Measurements from ENCODE around the gene MYOT. TPM values are rescaled to one million over a fixed set of nuclear protein-coding genes. Genes with fewer than 3 reads are reported as not detected.
A peak's percentile ranks its signal among the peaks of the same experiment; 100 is the strongest.

Gene MYOT
- total RNA-seq, 2 experiments from 2014 or later: not detected

DNA sequence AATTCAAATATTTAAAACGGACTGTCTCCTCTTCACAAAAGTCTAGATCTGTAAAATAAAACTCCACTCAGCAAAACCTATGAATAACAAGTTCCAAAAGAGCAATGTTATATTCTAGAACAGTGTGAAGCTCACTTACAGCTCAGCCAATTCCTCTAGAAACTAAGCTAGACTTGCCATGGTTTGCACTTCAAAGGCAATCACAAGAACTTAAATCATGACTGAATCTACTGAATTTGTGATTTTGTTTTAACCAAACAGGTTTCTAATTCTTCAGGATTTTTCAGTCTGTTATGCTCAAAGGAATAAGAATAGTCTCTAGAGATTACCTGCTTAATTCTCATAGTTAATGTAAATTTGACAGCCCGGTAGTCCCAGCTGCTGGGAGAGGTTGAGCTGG lies 20.2 kb downstream of the MYOT start:
- intact Hi-C loops (cut with micrococcal nuclease): loop anchor here (2.0 kb wide), 2 partner anchors 51 to 111 kb away; no protein-coding TSS in a partner anchor
- CTCF ChIA-PET: interaction anchor here (1.5 to 2.6 kb wide), 3 partner anchors 109 to 148 kb away, joined by 4 to 16 read pairs (median 8); no protein-coding TSS in a partner anchor
- Mint-ChIP-seq H3K4me1 (ENCODE audit: low read depth) (peaks cover 21% of the 10 kb centered on the region), H3K36me3 (ENCODE audit: low read depth) (peaks cover 1% of the 10 kb centered on the region), H3K4me3 (peak overlapping the region; percentile 24), H3K27me3 (ENCODE audit: low read depth) (peaks cover 4% of the 10 kb centered on the region), H3K27ac (no peak overlapping the region), H3K9me3 (no peaks in the 10 kb centered on the region)
- DNase-seq: no peak

DNA sequence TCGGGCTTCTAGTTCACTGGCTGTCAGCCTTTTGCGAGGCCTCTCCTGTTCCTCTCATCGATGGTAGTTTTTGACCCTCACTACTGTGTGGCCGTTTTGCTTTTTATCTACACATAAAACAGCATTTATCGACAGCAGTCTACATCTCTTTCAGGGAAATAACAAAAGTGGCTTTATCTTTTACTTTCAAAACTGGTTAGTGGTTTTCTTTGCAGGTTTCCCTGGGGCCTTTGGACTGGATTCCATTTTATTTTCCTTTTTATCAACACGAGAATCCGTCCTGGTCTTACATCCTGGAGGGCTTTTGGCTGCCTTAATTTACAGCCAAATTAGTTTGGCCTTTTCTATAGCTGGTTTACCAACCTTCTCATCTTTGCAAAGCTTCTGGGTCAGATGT lies 20.8 kb downstream of the MYOT start:
- Mint-ChIP-seq H3K4me1 (ENCODE audit: low read depth) (peaks cover 21% of the 10 kb centered on the region), H3K27ac (peak overlapping the region; percentile 87), H3K27me3 (ENCODE audit: low read depth) (peaks cover 4% of the 10 kb centered on the region), H3K36me3 (ENCODE audit: low read depth) (peaks cover 1% of the 10 kb centered on the region), H3K4me3 (peak overlapping the region; percentile 88), H3K9me3 (no peaks in the 10 kb centered on the region)
- CTCF ChIA-PET: interaction anchor here (0.7 to 2.6 kb wide), 6 partner anchors 8 to 228 kb away, joined by 3 to 16 read pairs (median 4); no protein-coding TSS in a partner anchor
- no peak for DNase-seq
- intact Hi-C loops (cut with micrococcal nuclease): loop anchor here (2.0 kb wide), 2 partner anchors 50 to 110 kb away; no protein-coding TSS in a partner anchor

DNA sequence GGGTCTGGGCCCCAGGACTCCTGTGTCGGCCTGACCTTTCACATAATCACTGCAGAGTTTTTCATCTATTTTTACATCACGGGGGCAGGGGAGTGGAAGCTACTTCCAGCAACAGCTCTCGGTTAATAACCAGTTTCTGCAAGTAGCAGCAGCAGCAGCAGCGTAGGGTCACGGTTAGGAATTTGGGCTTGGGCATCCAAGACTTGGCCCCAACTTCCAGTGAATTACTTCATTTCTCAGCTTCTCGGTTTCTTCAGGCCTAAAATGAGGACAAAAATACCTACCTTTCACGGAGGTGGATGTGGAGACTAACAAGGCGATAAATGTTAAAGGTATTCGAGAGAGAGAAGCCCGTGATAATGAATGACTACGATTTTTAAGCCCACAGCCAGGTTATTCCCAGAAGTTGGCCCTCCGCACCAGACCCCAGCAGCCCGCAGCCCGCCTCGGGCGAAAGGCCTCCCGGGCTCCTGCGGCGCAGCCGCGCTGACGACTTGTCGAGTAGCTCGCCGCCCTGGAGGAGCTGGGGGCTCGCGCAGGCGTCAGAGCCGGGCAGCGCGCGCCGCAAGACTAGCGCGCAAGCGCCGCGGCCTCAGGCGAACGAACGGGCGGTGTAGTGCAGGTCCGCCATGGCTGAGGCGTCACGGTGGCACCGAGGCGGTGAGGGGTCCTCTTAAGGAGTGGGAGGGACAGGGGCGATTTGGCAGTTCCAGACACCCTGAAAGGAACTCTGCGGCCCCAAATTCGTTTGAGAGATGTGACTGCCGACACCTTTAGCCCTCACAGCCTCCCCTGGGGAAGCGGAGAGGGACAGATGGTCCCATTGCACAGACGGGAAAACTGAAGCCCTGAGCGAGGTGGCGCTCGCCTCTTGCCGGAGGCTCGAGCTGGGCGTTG lies 21.5 kb downstream of the MYOT start, which contains the start of gene PKD2L2:
Gene PKD2L2, plus strand, starts transcription at position 595 of the 897 bp plus-strand sequence. Its CDS starts 35 bp downstream, at position 630.
- Mint-ChIP-seq H3K9me3 (no peaks in the 10 kb centered on the region), H3K4me1 (ENCODE audit: low read depth) (peaks cover 21% of the 10 kb centered on the region), H3K27me3 (ENCODE audit: low read depth) (peaks cover 4% of the 10 kb centered on the region), H3K36me3 (ENCODE audit: low read depth) (peaks cover 1% of the 10 kb centered on the region), H3K4me3 (peak within 1 kb of the TSS; percentile 88), H3K27ac (peak within 1 kb of the TSS; percentile 87)
- DNase-seq: peak; percentile 84
- CTCF ChIA-PET: interaction anchor here (0.7 to 2.6 kb wide), 6 partner anchors 8 to 229 kb away, joined by 3 to 16 read pairs (median 4); no protein-coding TSS in a partner anchor
- intact Hi-C loops (cut with micrococcal nuclease): loop anchor here (1.0 to 2.0 kb wide), 4 partner anchors 50 to 143 kb away; partner anchors contain the start of gene HNRNPA0

DNA sequence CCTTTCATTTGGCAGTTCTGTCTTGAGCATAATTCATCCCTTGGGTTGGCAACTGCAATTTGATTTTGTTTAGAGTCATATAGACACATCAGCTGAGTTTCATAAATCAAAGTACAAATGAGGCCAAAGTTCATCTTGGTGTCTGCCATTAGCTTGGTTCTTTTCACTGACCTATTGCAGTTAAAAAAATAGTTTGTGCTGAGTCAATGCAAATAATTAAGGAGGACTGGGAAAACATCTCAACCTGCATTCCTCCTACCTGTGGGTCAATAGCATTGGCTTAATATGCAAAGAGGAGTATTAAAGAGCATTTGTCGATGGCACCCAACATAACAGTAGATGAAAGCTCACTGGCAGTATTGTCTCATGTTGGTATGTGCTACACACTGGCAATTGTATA lies 23.2 kb downstream of the MYOT start:
- Mint-ChIP-seq H3K27ac (no peak overlapping the region), H3K4me1 (ENCODE audit: low read depth) (peaks cover 21% of the 10 kb centered on the region), H3K4me3 (no peak overlapping the region)

DNA sequence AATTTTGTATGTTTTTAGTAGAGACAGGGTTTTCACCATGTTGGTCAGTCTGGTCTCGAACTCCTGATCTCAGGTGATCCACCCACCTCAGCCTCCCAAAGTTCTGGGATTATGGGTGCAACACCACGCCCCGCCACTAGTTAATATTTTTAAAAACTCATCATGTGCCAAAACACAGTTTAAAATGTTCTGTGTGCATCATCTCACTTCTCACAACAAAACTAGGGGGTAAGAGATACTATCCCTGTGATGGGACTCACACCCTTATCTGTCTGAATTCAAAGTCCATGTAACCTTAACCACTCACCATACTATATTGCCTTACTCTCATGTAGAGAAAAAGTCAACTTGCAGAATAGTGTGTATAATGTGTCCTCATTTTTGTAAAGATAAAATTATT lies 24.2 kb downstream of the MYOT start:
- Mint-ChIP-seq H3K4me3 (no peak overlapping the region), H3K9me3 (no peaks in the 10 kb centered on the region), H3K27me3 (ENCODE audit: low read depth) (peaks cover 4% of the 10 kb centered on the region), H3K4me1 (ENCODE audit: low read depth) (peaks cover 19% of the 10 kb centered on the region), H3K27ac (no peak overlapping the region), H3K36me3 (ENCODE audit: low read depth) (peaks cover 1% of the 10 kb centered on the region)
- intact Hi-C loops (cut with micrococcal nuclease): no loop called here
- peak; percentile 20 for DNase-seq
- CTCF ChIA-PET: interaction anchor here (0.9 kb wide), 1 partner anchor 114 kb away, joined by 5 read pairs; no protein-coding TSS in a partner anchor

More for the DNA sequence above, 23.2 kb downstream of the MYOT start:
- Mint-ChIP-seq H3K36me3 (ENCODE audit: low read depth) (peaks cover 1% of the 10 kb centered on the region), H3K27me3 (ENCODE audit: low read depth) (peaks cover 4% of the 10 kb centered on the region), H3K9me3 (no peaks in the 10 kb centered on the region)
- CTCF ChIA-PET: interaction anchor here (0.6 kb wide), 2 partner anchors 148 to 1756 kb away, joined by 3 to 4 read pairs; no protein-coding TSS in a partner anchor
- DNase-seq: no peak
- intact Hi-C loops (cut with micrococcal nuclease): no loop called here

DNA sequence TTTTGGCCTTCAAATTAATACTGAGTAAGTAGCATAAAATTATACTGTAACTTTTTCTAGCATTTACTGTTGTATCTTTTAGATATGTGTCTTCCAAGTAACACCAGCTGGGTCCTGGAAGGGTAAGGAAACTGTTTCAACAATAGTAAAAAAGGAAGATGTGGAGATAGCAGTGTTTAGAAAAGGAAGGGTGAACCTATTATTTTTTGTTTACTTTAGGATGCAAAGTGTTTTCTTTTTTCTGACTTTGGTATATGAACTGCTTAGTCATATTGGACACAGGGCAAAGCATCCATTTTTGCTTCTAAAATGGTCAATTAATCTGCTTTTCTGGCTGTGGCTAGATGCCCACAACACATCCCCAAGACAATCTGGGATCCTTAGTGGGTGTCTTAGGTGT lies 26.9 kb downstream of the MYOT start:
- H3K4me3 Mint-ChIP-seq: no peak overlapping the region
- no peak for DNase-seq
- H3K9me3 Mint-ChIP-seq: no peaks in the 10 kb centered on the region
- H3K27me3 Mint-ChIP-seq (ENCODE audit: low read depth): no peaks in the 10 kb centered on the region
- intact Hi-C loops (cut with micrococcal nuclease): no loop called here
- CTCF ChIA-PET: no interaction called here
- no peak overlapping the region for H3K27ac Mint-ChIP-seq
- peaks cover 4% of the 10 kb centered on the region for H3K4me1 Mint-ChIP-seq (ENCODE audit: low read depth)
- peaks cover 1% of the 10 kb centered on the region for H3K36me3 Mint-ChIP-seq (ENCODE audit: low read depth)

DNA sequence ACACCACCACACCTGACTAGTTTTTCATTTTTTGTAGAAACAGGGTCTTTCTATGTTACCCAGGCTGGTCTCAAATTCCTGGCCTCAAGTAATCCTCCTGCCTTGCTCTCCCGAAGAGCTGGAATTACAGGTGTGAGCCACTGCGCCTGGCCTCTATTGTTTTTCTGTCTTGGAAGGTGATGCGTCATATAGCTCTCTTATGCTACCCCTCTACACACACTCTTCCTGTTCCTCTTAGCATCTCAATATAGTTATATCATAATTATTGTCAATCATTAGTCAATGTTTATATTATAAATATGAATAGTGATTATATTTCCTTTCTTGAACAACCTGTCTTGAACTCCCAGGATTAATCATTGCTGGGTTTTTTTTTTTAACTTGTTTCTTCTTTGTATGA lies 28.9 kb downstream of the MYOT start:
- Mint-ChIP-seq H3K4me1 (ENCODE audit: low read depth) (no peaks in the 10 kb centered on the region), H3K27ac (no peak overlapping the region), H3K9me3 (no peaks in the 10 kb centered on the region), H3K36me3 (ENCODE audit: low read depth) (no peaks in the 10 kb centered on the region), H3K4me3 (no peak overlapping the region), H3K27me3 (ENCODE audit: low read depth) (peaks cover 4% of the 10 kb centered on the region)
- no peak for DNase-seq
- CTCF ChIA-PET: interaction anchor here (1.0 to 1.7 kb wide), 2 partner anchors 10 to 12 kb away, joined by 4 read pairs; no protein-coding TSS in a partner anchor
- intact Hi-C loops (cut with micrococcal nuclease): no loop called here

DNA sequence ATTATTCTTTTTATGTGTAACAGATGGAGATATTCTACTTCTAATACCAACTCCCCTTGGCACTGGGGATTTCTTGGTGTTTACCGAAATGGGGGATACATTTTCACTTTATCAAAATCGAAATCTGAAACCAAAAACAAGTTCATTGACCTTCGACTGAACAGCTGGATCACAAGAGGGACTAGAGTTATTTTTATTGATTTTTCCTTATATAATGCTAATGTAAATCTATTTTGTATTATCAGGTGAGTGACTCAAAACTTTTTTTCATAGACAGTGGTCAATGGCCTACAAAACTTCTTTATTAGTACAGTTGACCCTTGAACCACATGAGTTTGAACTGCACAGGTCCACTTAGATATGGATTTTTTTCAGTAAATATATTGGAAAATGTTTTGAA lies 31.8 kb downstream of the MYOT start:
- Mint-ChIP-seq H3K27me3 (ENCODE audit: low read depth) (peaks cover 4% of the 10 kb centered on the region), H3K36me3 (ENCODE audit: low read depth) (no peaks in the 10 kb centered on the region), H3K4me1 (ENCODE audit: low read depth) (no peaks in the 10 kb centered on the region), H3K27ac (no peak overlapping the region), H3K9me3 (no peaks in the 10 kb centered on the region), H3K4me3 (no peak overlapping the region)
- intact Hi-C loops (cut with micrococcal nuclease): no loop called here
- CTCF ChIA-PET: interaction anchor here (1.6 kb wide), 1 partner anchor 121 kb away, joined by 5 read pairs; no protein-coding TSS in a partner anchor
- no peak for DNase-seq

DNA sequence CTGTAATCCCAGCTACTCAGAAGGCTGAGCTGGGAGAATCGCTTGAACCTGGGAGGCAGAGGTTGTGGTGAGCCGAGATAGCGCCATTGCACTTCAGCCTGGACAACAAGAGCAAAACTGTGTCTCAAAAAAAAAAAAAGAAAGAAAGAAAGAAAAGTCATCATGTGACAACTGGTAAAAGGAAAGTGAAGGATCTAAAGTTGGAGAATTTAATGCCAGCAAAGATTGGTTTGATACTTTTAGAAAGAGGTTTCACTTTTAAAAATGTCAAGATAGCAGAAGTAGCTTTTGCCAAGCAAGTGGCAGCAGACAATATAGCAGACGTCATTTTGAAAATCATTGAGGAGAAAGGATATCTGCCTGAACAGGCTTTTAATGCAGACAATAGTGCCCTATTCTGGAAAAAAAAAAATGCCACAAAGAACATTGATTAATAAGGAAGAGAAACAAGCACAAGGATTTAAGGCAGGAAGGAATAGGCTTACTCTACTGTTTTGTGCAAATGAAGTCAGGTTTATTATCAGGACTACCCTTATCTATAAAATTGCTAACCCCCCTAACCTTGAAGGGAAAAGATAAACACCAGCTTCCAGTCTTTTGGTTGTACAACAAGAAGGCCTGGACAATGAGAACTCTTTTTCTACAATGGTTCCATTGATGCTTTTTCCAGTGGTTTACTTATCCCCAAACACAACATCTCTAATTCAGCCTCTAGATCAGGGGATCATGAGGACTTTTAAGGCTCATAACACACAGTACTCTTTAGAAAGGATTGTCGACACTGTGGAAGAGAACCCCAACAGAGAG lies 33.6 kb downstream of the MYOT start:
- CTCF ChIA-PET: interaction anchor here (0.7 kb wide), 1 partner anchor 125 kb away, joined by 3 read pairs; no protein-coding TSS in a partner anchor
- no peak overlapping the region for H3K27ac Mint-ChIP-seq
- H3K27me3 Mint-ChIP-seq (ENCODE audit: low read depth): peaks cover 4% of the 10 kb centered on the region
- intact Hi-C loops (cut with micrococcal nuclease): no loop called here
- no peaks in the 10 kb centered on the region for H3K4me1 Mint-ChIP-seq (ENCODE audit: low read depth)
- DNase-seq: no peak
- H3K9me3 Mint-ChIP-seq: no peaks in the 10 kb centered on the region
- H3K36me3 Mint-ChIP-seq (ENCODE audit: low read depth): no peaks in the 10 kb centered on the region
- H3K4me3 Mint-ChIP-seq: no peak overlapping the region

DNA sequence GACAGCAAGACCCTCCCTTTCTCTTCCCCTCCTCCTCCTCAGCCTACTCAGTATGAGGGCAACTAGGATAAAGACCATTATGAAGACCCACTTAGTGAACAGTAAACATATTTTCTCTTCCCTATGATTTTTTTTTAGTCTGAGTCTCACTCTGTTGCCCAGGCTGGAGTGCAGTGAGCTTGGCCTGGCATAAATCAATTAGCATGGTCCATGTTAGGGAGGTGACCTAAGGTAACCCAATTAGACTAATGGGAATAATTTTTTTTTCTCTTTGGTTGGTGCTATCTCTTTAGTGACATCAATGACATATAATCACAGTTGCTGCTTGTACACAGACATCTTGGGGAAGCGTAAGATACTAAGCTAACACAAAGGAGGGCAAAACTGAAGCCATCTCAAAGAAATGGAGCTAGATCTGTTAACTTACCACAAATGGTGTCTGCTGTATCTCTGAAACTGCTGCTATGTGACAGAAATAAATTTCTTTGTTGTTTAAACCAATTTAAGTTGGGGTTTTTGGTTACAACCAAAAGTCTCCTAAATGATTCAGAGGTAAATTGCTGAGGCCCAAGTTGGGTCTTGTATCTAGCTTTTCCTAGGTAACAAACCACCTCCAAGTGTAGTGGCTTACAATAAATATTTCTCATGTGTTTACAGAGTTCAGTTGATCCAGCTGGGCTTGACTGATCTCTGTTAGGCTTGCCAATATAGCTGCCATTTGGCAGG lies 34.9 kb downstream of the MYOT start:
- Mint-ChIP-seq H3K36me3 (ENCODE audit: low read depth) (no peaks in the 10 kb centered on the region), H3K27me3 (ENCODE audit: low read depth) (peaks cover 4% of the 10 kb centered on the region)
- CTCF ChIA-PET: interaction anchor here (0.6 to 1.6 kb wide), 3 partner anchors 16 to 29 kb away, joined by 3 to 5 read pairs (median 4); no protein-coding TSS in a partner anchor

DNA sequence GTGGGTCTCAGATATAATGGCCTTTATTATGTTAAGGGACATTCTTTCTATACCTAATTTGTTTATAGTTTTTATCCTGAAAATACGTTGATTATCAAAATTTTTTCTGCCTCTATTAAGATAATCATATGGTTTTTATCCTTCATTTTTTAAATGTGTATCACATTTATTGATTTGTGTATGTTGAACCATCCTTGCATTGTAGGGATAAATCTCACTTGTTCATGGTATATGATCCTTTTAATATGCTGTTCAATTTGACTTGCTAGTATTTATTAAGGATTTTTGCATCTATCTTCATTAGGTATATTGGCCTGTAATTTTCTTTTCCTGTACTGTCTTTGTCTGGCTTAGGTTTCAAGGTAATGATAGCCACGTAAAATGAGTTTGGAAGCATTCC lies 47.1 kb downstream of the MYOT start:
- Mint-ChIP-seq H3K4me3 (no peak overlapping the region), H3K9me3 (peaks cover 9% of the 10 kb centered on the region), H3K27ac (no peak overlapping the region), H3K4me1 (ENCODE audit: low read depth) (no peaks in the 10 kb centered on the region), H3K36me3 (ENCODE audit: low read depth) (no peaks in the 10 kb centered on the region), H3K27me3 (ENCODE audit: low read depth) (no peaks in the 10 kb centered on the region)
- CTCF ChIA-PET: no interaction called here
- intact Hi-C loops (cut with micrococcal nuclease): no loop called here
- no peak for DNase-seq

More for the DNA sequence above, 34.9 kb downstream of the MYOT start:
- no peak overlapping the region for H3K4me3 Mint-ChIP-seq
- H3K4me1 Mint-ChIP-seq (ENCODE audit: low read depth): no peaks in the 10 kb centered on the region
- DNase-seq: no peak
- H3K27ac Mint-ChIP-seq: no peak overlapping the region
- H3K9me3 Mint-ChIP-seq: no peaks in the 10 kb centered on the region
- intact Hi-C loops (cut with micrococcal nuclease): no loop called here

Data from activated naive CD4-positive, alpha-beta T cell treated with anti-CD3 and anti-CD28 coated beads for 36 hours (primary cell).